Spinal cord (tissue), 10 donors: Measurements from ENCODE around the gene SYT8. TPM values are rescaled to one million over a fixed set of nuclear protein-coding genes. Genes with fewer than 3 reads are reported as not detected.

ENCODE experiments used
- DNase-seq, 6 donors: peaks; one replicate each; pipeline versions ENCODE4 v3.0.0 to v3.0.0-alpha.2; 2013 to 2015; ENCODE audit warnings: low spot score in 6 of 6, low read depth in 4 of 6
- H3K27ac ChIP-seq: one replicate; pipeline ENCODE4 v1.5.1; 2013; ENCODE audit warnings: low read depth, low read length, control low read depth
- H3K27me3 ChIP-seq: one replicate; pipeline ENCODE4 v1.6.1; 2013; ENCODE audit warnings: low read length; ENCODE audit not compliant: control insufficient read depth, insufficient read depth
- H3K36me3 ChIP-seq: one replicate; pipeline ENCODE4 v1.6.1; 2013; ENCODE audit warnings: low read length; ENCODE audit not compliant: control insufficient read depth, insufficient read depth
- H3K4me1 ChIP-seq: one replicate; pipeline ENCODE4 v1.6.1; 2013; ENCODE audit warnings: low read length; ENCODE audit not compliant: control insufficient read depth, insufficient read depth
- H3K4me3 ChIP-seq: one replicate; pipeline ENCODE4 v1.5.1; 2013; ENCODE audit warnings: low read depth, low read length, control low read depth
- H3K9me3 ChIP-seq: one replicate; pipeline ENCODE4 v1.6.1; 2013; ENCODE audit warnings: low read length; ENCODE audit not compliant: control insufficient read depth, insufficient read depth
- WGBS: methylation state at CpG from one replicate; pipeline ENCODE4 v1.1.5; 2013; ENCODE audit warnings: missing lambda C conversion rate; ENCODE audit not compliant: insufficient coverage; 5-methylcytosine and 5-hydroxymethylcytosine counted together
- polyA plus RNA-seq, 2 donors: library from polyadenylated mRNA; unstranded; fragments of 120-200 nt; gene quantifications; one replicate each; pipeline ENCODE4 v1.2.1, GENCODE V29; 2013; ENCODE audit not compliant: insufficient read length in 2 of 2
- total RNA-seq, 2 donors: library from RNA; depleted of rRNA in 1 of 2; stranded (reverse); fragments of 120-200 nt in 1 of 2; fragments of >200 nt in 1 of 2; gene quantifications; one replicate each; pipeline versions ENCODE4 v1.2.3 to v1.2.4, GENCODE V29; 2013 to 2014
- donor health status: healthy.

The SYT8 gene
- total and polyA plus RNA-seq, 4 donors = 0.09 to 0.22 TPM; not detected in 2

- H3K9me3 ChIP-seq = no peaks in the 10 kb centered on the region
- 88% methylated on average over 20 of the region's 21 CpGs for WGBS
- H3K4me3 ChIP-seq = no peak overlapping the region
- no peak overlapping the region for H3K27ac ChIP-seq
- no peaks in the 10 kb centered on the region for H3K36me3 ChIP-seq
- DNase-seq = no peak
- H3K4me1 ChIP-seq = no peaks in the 10 kb centered on the region
- H3K27me3 ChIP-seq = no peaks in the 10 kb centered on the region
Measured at GRCh38 chr11:1851468-1852180, 16.8 kb downstream of the SYT8 start.

DNA sequence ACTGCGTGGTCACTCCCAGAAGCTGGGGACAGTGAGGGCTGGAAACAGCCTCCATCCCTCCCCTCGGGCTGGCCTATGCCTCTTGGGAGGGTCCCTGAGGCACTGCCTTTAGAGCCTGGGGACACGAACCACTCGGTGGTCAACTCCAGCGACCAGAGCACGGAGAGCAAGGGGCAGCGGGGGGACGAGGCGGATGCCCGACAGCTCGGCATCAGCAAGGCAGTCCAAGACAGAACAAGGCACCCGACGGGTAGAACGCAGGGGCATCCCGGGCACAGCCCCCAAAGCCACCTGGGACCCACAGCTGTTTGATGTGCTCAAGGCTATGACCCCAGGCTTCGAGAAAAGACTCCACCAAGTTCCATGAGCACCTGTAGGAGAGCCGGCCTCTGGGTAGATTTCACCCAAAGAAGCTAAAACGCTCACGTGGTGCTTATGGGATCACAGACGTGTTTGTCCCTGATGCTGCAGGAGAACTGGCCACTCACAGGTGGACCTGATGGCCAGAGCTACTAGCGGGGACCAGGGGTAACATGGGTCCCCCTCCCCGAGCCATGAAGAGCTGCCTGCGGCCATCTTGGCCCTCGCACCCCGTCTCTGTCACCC, 17.6 kb downstream of the SYT8 start:
- Histone ChIP-seq H3K9me3 (no peaks in the 10 kb centered on the region), H3K4me3 (no peak overlapping the region), H3K36me3 (no peaks in the 10 kb centered on the region), H3K27me3 (no peaks in the 10 kb centered on the region), H3K27ac (no peak overlapping the region), H3K4me1 (no peaks in the 10 kb centered on the region)
- DNase-seq = no peak
- WGBS = 87% methylated on average over 22 of the region's 25 CpGs

- H3K36me3 ChIP-seq = no peaks in the 10 kb centered on the region
- H3K9me3 ChIP-seq = no peaks in the 10 kb centered on the region
- no peak within 1 kb of the TSS for H3K27ac ChIP-seq
- WGBS = 76% methylated on average over 16 of the region's 18 CpGs
- no peak for DNase-seq
- H3K4me1 ChIP-seq = no peaks in the 10 kb centered on the region
- no peak within 1 kb of the TSS for H3K4me3 ChIP-seq
- H3K27me3 ChIP-seq = no peaks in the 10 kb centered on the region
Measured at GRCh38 chr11:1852877-1853276, 18.1 kb downstream of the SYT8 start, which contains the start of gene LSP1. LSP1 (plus strand) TSS chr11:1853084; CDS start chr11:1853145, 61 bp downstream.

GRCh38 chr11:1853376-1854131, 18.8 kb downstream of the SYT8 start:
- Histone ChIP-seq H3K9me3 (no peaks in the 10 kb centered on the region), H3K4me1 (no peaks in the 10 kb centered on the region), H3K4me3 (no peak overlapping the region), H3K27me3 (no peaks in the 10 kb centered on the region), H3K36me3 (no peaks in the 10 kb centered on the region), H3K27ac (no peak overlapping the region)
- WGBS = 87% methylated on average over 19 of the region's 19 CpGs
- no peak for DNase-seq

- WGBS = 87% methylated on average over 20 of the region's 27 CpGs
- no peaks in the 10 kb centered on the region for H3K9me3 ChIP-seq
- no peaks in the 10 kb centered on the region for H3K36me3 ChIP-seq
- no peak overlapping the region for H3K27ac ChIP-seq
- DNase-seq = no peak
- no peak overlapping the region for H3K4me3 ChIP-seq
- no peaks in the 10 kb centered on the region for H3K27me3 ChIP-seq
- no peaks in the 10 kb centered on the region for H3K4me1 ChIP-seq
Measured at GRCh38 chr11:1854132-1854948, 19.6 kb downstream of the SYT8 start.

DNA sequence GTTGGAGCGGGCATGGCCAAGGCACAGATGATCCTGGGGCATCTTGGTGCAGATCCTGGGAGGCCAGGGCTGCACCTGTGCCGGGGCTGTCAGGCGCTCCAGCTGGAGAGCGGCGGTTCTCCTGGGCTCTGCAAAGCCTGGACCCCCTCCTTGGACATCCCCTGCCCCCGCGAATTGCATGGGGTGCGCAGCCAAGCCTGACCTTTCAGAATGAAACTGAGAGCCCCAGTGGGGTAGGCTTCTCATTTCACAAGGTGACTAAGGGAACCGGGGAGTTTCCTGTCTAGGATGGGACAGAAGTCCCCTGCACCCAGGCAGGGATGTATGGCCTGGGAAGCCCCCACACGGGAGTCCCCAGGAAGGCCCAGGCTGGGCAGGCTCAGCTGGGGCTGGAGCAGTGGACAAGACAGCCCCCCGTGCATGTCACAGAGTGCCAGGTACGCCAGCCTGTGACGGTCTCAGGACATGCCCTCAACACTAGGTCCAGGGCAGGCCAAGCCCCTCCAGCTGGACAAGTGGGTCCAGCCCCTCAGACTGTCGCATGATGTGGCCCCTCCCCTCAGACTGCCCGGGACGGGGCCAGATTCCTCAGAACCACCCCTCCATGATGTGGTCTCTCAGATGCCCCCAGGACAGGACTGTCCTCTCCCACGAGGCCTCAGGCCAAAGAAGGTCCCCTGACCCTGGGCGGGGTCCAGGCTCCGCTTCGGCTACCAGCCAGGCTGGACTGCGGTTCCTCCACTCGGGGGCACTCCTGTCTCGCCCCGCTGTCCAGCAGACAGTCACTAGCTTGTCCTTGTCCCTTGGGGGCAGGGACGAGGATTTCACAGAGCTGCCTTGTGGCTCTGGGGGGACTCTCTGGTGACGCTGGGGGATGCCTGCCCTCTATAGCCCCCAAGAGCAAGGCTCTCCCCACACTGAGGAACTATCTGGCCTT, 20.4 kb downstream of the SYT8 start:
- Histone ChIP-seq H3K9me3 (no peaks in the 10 kb centered on the region), H3K36me3 (no peaks in the 10 kb centered on the region), H3K4me3 (no peak overlapping the region), H3K27ac (no peak overlapping the region), H3K4me1 (no peaks in the 10 kb centered on the region), H3K27me3 (no peaks in the 10 kb centered on the region)
- no peak for DNase-seq
- 73% methylated on average over 26 of the region's 26 CpGs for WGBS

DNA sequence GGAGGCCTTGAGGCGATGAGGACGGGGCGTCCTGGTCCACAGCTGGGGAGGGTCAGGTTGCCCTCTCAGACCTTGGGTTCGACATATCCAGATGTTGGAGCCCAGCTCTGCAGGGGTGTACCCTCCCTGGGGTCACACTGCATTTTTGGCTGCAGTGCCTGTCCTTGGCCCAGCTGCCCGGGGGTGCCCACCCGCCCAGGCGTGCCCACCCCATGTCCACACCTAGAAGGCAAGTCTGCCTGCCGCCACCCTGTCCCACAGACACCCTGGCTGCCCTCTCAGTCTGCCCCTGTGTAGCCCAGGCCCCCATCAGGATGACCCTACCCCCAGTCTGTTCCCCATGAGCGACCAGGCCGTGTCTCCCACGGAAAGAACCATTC, 21.1 kb downstream of the SYT8 start:
- no peak for DNase-seq
- Histone ChIP-seq H3K4me3 (no peak overlapping the region), H3K27me3 (no peaks in the 10 kb centered on the region), H3K4me1 (no peaks in the 10 kb centered on the region), H3K9me3 (no peaks in the 10 kb centered on the region), H3K36me3 (no peaks in the 10 kb centered on the region), H3K27ac (no peak overlapping the region)
- WGBS = 90% methylated on average over 11 of the region's 11 CpGs

GRCh38 chr11:1856306-1857005, 21.7 kb downstream of the SYT8 start:
- Histone ChIP-seq H3K4me3 (no peak overlapping the region), H3K27ac (no peak overlapping the region), H3K36me3 (no peaks in the 10 kb centered on the region), H3K4me1 (no peaks in the 10 kb centered on the region), H3K9me3 (no peaks in the 10 kb centered on the region), H3K27me3 (no peaks in the 10 kb centered on the region)
- no peak for DNase-seq
- WGBS = 91% methylated on average over 13 of the region's 13 CpGs
